Activated CD8-positive, alpha-beta memory T cell treated with anti-CD3 and anti-CD28 coated beads for 48 hours (primary cell): ENCODE results near the gene CAPN5.
"Not testable (repeated sequence)": the region's sequence is repeated elsewhere in the genome, so short reads cannot be mapped to it uniquely, and the experiment has no call there.

Source experiments
- DNase-seq, 3 experiments: peaks; one replicate each; pipeline ENCODE4 v3.0.0-alpha.2; 2020; ENCODE audit warnings: low read depth in 2 of 3, low spot score in 2 of 3

Gene CAPN5

GRCh38 chr11:77066229-77067042 is at the start of gene CAPN5:
Gene CAPN5, plus strand, starts transcription at chr11:77066971. Its CDS starts 17,916 bp downstream, at chr11:77084887.
- DNase-seq, result peak; percentile 52 to 81 (median 69)

DNA sequence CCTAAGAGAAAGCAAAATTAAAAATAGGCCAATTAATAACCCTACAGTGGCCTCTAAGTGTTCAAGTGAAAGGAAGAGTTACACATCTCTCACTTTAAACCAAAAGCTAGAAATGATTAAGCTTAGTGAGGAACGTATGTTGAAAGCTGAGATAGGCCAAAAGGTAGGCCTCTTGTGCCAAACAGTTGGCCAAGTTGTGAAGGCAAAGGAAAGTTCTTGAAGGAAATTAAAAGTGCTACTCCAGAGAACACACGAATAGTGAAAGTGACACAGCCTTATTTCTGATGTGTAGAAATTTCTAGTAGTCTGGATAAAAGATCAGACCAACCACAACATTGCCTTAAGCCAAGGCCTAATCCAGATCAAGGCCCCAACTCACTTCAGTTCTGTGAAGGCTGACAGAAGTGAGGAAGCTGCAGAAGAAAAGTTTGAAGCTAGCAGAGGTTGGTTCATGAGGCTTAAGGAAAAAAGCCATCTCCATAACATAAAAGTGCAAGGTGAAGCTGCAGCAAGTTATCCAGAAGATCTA is 48.3 kb upstream of the CAPN5 start:
- not testable (repeated sequence) for DNase-seq

DNA sequence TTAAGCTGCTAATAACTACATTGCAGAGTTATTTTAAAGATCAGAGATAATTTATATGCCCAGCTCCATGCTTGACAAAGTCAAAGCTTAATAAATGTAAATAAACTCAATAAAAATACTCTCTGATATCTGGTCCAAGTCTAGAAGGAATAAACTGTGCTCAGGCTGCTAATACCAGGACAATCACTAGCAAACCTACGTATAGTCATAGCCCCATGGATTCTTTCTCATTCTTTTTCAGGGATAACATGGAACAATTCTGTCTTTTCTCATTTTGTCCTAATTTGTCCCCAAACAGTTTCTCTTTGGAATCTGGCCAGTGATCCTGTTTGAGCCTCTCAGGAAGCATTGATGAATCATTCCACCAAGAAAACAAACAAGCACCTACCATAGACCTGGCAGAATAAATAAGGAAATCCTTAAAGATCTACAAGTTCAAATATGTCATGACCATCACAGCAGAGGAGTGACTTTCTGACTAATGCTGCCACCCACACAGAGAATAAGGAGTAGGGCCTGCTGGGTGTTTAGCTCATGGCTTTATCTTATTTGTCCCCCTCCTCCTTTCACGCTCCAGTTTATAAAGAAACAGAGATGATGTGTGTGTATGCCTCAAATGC is 46.7 kb upstream of the CAPN5 start:
- DNase-seq, result no peak

GRCh38 chr11:77020734-77021133 is 46.0 kb upstream of the CAPN5 start:
- DNase-seq, result no peak

DNA sequence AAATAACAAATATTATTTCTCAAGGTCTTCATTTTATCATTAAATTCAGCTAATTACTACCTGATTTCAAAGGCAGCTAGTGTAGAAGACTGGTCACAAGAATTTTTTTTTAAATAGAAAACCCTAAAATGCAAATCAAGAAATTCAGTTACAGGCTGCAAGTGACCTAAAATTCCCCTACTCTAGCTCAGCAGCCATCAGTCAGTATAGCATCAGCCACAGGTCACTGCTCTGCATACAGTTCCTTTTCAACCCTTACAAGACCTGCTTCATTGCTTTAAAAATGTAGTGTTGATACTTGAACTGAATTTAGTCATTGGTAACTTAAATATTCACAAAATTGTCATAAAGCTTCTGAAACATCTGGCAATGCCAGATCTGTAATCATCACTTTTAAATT is 42.0 kb upstream of the CAPN5 start:
- no peak for DNase-seq

GRCh38 chr11:77026221-77026620 is 40.5 kb upstream of the CAPN5 start:
- no peak for DNase-seq

DNA sequence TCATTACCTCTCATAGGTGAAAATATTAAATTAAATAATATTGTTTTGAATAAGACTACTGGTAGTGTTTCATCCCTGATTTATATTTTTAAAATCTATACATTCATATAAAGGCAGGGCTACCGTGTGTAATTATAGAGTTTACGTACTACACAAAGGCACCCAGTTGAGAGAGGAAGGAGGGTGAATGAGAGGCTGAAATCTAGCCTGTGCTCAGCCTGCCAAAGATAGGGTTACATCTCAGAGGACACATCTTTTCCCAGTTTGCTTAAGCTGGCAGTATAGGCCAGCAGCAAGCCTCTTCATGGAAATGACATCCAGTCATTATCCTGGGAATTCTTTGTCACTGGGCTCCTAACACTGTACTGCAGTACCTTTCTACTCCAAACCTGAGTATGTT is 40.0 kb upstream of the CAPN5 start:
- DNase-seq, result no peak

- no peak for DNase-seq
Observed at GRCh38 chr11:77027275-77027674, 39.5 kb upstream of the CAPN5 start.

DNA sequence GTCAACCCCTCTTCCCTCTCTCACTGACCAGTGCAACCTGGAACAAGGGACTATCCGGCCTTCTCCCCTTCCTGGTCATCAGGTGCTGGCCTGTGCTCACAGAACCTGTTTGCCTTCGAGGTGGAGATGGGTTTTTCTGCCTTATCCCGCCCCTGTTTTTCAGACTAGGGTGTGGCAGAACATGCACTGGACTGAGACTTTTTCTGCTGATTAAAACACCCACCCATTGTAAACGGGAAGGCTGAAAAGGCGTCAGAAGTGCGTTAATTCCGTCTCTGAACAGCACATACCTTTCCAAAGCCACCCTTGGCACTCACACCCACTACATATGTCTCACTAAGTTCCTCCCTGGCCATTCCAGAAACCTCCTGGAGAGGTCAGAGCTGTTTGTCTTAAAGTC is 36.9 kb upstream of the CAPN5 start:
- no peak for DNase-seq

DNA sequence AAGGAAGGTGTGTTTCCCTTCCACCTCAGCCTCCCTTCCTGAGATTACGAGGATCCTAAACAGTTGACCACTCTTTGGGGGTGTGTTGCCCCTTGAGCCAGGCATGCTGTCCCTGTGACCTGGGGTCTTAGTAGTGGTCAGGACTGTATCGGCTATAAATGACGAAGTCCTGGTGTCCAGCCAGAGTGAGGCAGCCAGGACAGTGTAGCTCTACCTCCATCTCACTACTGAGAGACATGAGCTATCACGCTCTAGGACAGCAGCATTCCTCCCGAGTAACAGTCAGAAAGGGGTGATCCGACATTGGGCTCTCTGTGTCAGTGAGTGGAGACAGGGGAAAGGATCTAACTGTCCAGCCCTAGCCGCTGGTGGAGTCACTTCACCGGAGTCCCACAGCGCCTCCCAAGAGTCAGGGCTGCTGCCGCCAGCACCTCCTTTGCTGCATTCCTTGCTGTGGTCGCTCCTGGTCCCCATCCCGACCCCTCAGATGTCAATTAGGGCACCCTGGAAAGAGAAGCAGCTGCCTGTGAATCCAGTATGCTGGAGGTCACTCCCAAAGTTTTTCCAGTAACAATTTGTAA is 35.8 kb upstream of the CAPN5 start:
- no peak for DNase-seq

- no peak for DNase-seq
Observed at GRCh38 chr11:77031599-77031998, 35.2 kb upstream of the CAPN5 start.

DNA sequence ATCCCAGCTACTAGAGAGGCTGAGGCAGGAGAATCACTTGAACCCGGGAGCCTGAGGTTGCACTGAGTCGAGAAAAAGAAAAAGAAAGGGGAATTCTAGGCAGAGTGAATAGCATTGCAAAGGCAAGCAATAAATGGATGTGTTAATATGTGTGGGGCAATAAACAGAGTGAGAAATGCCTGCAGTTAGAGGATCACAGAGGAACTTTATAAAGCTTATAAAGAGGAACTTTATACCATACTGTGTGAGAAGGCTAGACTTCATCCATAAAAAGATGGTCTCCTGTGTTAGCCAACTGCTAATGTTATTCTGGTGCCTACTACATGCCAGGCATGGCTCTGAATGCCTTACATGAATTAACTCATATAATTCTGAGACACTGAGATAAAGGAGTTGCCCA is 31.7 kb upstream of the CAPN5 start:
- DNase-seq, result no peak

GRCh38 chr11:77035580-77035979 is 31.2 kb upstream of the CAPN5 start:
- no peak for DNase-seq

GRCh38 chr11:77036398-77036797 is 30.4 kb upstream of the CAPN5 start:
- no peak for DNase-seq

- DNase-seq, result no peak
Observed at GRCh38 chr11:77037057-77037456, 29.7 kb upstream of the CAPN5 start.

DNA sequence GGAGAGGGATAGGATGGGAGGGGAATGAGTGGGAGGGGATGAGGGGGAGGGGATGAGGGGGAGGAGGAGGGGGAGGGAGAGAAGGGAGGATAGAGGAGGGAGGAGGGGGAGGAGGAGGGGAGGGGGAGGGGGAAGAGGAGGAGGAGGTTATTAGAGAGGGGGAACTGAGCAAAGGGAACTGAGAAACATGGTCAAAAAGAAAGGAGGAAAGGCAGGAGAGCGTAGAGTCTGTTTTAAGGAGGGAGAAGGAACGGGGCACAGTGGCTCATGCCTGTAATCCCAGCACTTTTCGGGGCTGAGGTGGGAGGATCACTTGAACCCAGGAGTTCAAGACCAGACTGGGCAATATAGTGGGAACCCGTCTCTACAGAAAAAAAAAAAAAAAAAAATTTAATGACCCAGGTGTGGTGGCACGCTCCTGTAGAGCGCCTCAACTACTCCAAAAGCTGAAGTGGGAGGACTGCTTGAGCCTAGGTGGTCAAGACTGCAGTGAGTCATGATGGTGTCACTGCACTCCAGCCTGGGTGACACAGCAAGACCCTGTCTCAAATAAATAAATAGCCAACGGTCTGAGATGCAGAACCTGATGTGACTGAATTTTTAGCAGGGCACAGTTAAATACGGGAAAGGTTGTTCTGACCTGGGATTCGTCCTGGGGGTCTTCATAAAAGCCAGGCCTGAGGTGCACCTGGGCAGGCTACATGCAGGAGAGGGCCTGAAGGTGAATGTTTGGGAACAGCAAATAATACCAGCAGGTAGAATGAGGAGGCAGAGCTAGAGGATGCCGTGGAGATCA is 28.5 kb upstream of the CAPN5 start:
- DNase-seq, result no peak

- no peak for DNase-seq
Observed at GRCh38 chr11:77038825-77039326, 27.9 kb upstream of the CAPN5 start.

DNA sequence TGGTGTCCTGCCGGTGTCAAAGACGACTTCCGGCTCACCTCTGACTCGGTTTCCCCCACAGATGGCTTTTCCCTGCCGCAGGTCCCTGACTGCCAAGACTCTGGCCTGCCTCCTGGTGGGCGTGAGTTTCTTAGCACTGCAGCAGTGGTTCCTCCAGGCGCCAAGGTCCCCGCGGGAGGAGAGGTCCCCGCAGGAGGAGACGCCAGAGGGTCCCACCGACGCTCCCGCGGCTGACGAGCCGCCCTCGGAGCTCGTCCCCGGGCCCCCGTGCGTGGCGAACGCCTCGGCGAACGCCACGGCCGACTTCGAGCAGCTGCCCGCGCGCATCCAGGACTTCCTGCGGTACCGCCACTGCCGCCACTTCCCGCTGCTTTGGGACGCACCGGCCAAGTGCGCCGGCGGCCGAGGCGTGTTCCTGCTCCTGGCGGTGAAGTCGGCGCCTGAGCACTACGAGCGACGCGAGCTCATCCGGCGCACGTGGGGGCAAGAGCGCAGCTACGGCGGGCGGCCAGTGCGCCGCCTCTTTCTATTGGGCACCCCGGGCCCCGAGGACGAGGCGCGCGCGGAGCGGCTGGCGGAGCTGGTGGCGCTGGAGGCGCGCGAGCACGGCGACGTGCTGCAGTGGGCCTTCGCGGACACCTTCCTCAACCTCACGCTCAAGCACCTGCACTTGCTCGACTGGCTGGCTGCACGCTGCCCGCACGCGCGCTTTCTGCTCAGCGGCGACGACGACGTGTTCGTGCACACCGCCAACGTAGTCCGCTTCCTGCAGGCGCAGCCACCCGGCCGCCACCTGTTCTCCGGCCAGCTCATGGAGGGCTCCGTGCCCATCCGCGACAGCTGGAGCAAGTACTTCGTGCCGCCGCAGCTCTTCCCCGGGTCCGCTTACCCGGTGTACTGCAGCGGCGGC is 27.0 kb upstream of the CAPN5 start:
- no peak for DNase-seq

DNA sequence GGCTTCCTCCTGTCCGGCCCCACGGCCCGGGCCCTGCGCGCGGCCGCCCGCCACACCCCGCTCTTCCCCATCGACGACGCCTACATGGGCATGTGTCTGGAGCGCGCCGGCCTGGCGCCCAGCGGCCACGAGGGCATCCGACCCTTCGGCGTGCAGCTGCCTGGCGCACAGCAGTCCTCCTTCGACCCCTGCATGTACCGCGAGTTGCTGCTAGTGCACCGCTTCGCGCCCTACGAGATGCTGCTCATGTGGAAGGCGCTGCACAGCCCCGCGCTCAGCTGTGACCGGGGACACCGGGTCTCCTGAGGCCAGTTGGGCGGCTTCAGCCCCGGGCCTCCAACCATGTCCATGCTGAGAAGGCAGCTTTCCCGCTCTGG is 26.4 kb upstream of the CAPN5 start:
- DNase-seq, result no peak

- DNase-seq, result no peak
Observed at GRCh38 chr11:77040889-77041288, 25.9 kb upstream of the CAPN5 start.
